Measurements from ENCODE around the gene USP32. TPM values are rescaled to one million over a fixed set of nuclear protein-coding genes. Genes with fewer than 3 reads are reported as not detected.
A peak's percentile ranks its signal among the peaks of the same experiment; 100 is the strongest.

USP32 gene
- total RNA-seq, 4 donors from 2014 or later = 14.7 to 86.0 (median 54.8) TPM

GRCh38 chr17:60391471-60392041, 377 bp downstream of the USP32 start:
- DNase-seq = no peak
- H3K27me3 ChIP-seq = no peaks in the 10 kb centered on the region
- whole genome bisulfite sequencing, 2 donors (ENCODE audit: low coverage in 1 of 2) = 1% methylated on average over 36 of the region's 36 CpGs; no CpG with 5 or more reads in 1 of the 2 donors
- peak overlapping the region; percentile 64 to 97 (median 84) for H3K4me3 ChIP-seq
- H3K27ac ChIP-seq = peak overlapping the region; percentile 93 to 97 (median 94)
- H3K4me1 ChIP-seq = peaks cover 10 to 30% (median 16%) of the 10 kb centered on the region in 4 donors
- no peaks in the 10 kb centered on the region for H3K9me3 ChIP-seq
- intact Hi-C loops (cut with DNase I; ENCODE audit: low total_unique reads) (no loop called here), in situ Hi-C loops (cut with MboI; ENCODE audit: low pct_ligation_motif_present in 1 of 4, low pct_unique_long_range_greater_than_20kb in 1 of 4, low sequenced_read_pairs in 3 of 4) (no loop called here)
- TF ChIP-seq EP300 (IDR thresholded peaks at IDR 0.05; ENCODE audit: low read depth) (no peak), POLR2A (IDR thresholded peaks at IDR 0.05) (no peak), CTCF (IDR thresholded peaks at IDR 0.05) (no peak), POLR2AphosphoS5 (IDR thresholded peaks at IDR 0.05) (no peak)
- no peaks in the 10 kb centered on the region for H3K36me3 ChIP-seq

- WGBS, 2 donors (ENCODE audit: low coverage in 1 of 2) = 2 to 14% methylated on average over 1 to 15 of the region's 15 CpGs
- Histone ChIP-seq H3K27me3 (no peaks in the 10 kb centered on the region), H3K4me1 (peaks cover 10 to 36% (median 16%) of the 10 kb centered on the region in 4 donors), H3K27ac (peak overlapping the region; percentile 93 to 97 (median 94)), H3K4me3 (peak overlapping the region; percentile 64 to 97 (median 84)), H3K36me3 (no peaks in the 10 kb centered on the region), H3K9me3 (no peaks in the 10 kb centered on the region)
- intact Hi-C loops (cut with DNase I; ENCODE audit: low total_unique reads) = no loop called here
- in situ Hi-C loops (cut with MboI; ENCODE audit: low pct_ligation_motif_present in 1 of 4, low pct_unique_long_range_greater_than_20kb in 1 of 4, low sequenced_read_pairs in 3 of 4) = no loop called here
- DNase-seq = peak; percentile 38
- TF ChIP-seq POLR2AphosphoS5 (IDR thresholded peaks at IDR 0.05) (no peak), EP300 (IDR thresholded peaks at IDR 0.05; ENCODE audit: low read depth) (no peak), POLR2A (IDR thresholded peaks at IDR 0.05) (no peak), CTCF (IDR thresholded peaks at IDR 0.05) (no peak)
These were observed 935 bp downstream of the USP32 start for GRCh38 chr17:60390925-60391470.

- H3K4me3 ChIP-seq = peak overlapping the region in 1 of 4 donors; percentile 97
- H3K36me3 ChIP-seq = no peaks in the 10 kb centered on the region
- H3K27ac ChIP-seq = peak overlapping the region; percentile 93 to 97 (median 94)
- no peaks in the 10 kb centered on the region for H3K9me3 ChIP-seq
- H3K4me1 ChIP-seq = peaks cover 10 to 44% (median 16%) of the 10 kb centered on the region in 4 donors
- in situ Hi-C loops (cut with MboI; ENCODE audit: low pct_ligation_motif_present in 1 of 4, low pct_unique_long_range_greater_than_20kb in 1 of 4, low sequenced_read_pairs in 3 of 4) (no loop called here), intact Hi-C loops (cut with DNase I; ENCODE audit: low total_unique reads) (no loop called here)
- H3K27me3 ChIP-seq = no peaks in the 10 kb centered on the region
- WGBS, 2 donors (ENCODE audit: low coverage in 1 of 2) = 50 to 64% methylated on average over 1 to 2 of the region's 2 CpGs
- no peak for DNase-seq
- TF ChIP-seq CTCF (IDR thresholded peaks at IDR 0.05) (no peak), POLR2AphosphoS5 (IDR thresholded peaks at IDR 0.05) (peak in 2 of 3 donors; percentile 48 to 51)
These were observed 1.7 kb downstream of the USP32 start for GRCh38 chr17:60390186-60390585.

- H3K4me3 ChIP-seq = no peak overlapping the region
- no peaks in the 10 kb centered on the region for H3K9me3 ChIP-seq
- TF ChIP-seq EP300 (IDR thresholded peaks at IDR 0.05; ENCODE audit: low read depth) (no peak), CTCF (IDR thresholded peaks at IDR 0.05) (no peak), POLR2AphosphoS5 (IDR thresholded peaks at IDR 0.05) (no peak), POLR2A (IDR thresholded peaks at IDR 0.05) (no peak)
- H3K27me3 ChIP-seq = no peaks in the 10 kb centered on the region
- 57 to 67% methylated on average over 3 of the region's 3 CpGs for WGBS, 2 donors (ENCODE audit: low coverage in 1 of 2)
- H3K36me3 ChIP-seq = no peaks in the 10 kb centered on the region
- in situ Hi-C loops (cut with MboI; ENCODE audit: low pct_ligation_motif_present in 1 of 4, low pct_unique_long_range_greater_than_20kb in 1 of 4, low sequenced_read_pairs in 3 of 4) = no loop called here
- no peak for DNase-seq
- intact Hi-C loops (cut with DNase I; ENCODE audit: low total_unique reads) = no loop called here
- peaks cover 10 to 49% (median 17%) of the 10 kb centered on the region in 4 donors for H3K4me1 ChIP-seq
- H3K27ac ChIP-seq = no peak overlapping the region
These were observed 3.2 kb downstream of the USP32 start for GRCh38 chr17:60388742-60389141.
